NCI-H82 treated with DMSO at 0.1 percent for 48 hours (cell line): ENCODE data around the gene SLPI.

Experiments used
- DNase-seq: peaks from one replicate; lab custom pipeline; 2025; ENCODE audit not compliant: unreplicated experiment; lab: John Stamatoyannopoulos, UW

SLPI gene

DNA sequence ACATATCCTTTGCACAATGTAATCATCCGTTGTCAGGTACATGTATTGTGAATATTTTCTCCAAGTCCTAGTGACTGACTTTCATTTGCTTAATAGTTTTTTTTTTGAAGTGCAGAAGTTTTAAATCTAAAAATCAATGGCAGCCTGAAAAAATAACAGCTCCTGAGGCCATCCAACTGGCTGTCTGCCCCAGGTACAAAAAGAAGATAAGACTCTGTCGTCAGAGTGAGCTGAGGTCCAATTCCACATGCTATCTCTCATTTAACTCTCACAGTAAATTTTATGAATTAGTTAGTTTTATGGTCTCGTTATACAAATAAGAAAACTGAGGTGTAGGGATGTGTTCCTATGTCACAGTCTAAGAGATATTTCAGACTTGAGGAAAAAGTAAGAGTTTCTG is 21.0 kb upstream of the SLPI start:
- no peak for DNase-seq

DNA sequence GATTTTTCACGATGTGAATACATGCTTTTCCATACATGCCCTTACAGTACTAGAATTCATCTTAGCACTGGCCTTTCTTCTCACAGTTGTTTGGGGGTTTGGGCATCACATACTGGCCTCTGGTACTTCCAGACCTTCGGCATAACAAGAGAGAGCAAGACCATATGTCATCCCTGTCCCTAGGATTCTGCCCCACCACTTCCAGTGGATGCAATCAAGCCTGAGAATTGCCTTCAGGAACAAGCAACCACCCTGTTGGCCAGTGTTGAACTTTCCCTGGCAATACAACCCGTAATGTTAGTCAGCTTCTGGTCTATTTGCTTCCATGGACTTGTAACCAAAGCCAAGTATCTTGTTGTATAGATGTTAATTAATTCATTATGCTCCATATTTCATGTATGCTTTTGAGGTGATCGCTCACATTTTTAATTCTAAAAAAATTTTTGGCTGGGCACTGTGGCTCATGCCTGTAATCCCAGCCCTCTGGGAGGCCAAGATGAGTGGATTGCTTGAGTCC is 15.4 kb upstream of the SLPI start:
- no peak for DNase-seq

DNA sequence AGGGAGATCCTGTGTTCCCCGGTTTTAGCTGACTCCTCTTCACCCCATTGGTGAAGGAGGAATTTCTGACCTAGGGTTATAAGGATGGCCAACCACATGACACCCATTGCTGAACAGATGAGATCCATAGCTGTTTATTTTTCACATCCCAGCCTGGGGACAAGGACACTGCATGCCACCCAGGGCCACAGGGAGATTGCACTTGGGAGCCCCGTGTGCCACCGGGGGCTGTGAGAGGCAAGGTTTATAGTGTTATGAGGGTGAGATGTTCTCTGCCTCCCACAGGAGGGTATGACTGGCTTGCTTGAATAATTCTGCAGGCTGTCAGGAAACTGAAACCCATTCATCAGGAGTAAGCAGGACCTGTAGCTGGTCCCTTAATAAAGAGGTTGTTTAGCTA is 14.7 kb upstream of the SLPI start:
- DNase-seq: no peak

DNA sequence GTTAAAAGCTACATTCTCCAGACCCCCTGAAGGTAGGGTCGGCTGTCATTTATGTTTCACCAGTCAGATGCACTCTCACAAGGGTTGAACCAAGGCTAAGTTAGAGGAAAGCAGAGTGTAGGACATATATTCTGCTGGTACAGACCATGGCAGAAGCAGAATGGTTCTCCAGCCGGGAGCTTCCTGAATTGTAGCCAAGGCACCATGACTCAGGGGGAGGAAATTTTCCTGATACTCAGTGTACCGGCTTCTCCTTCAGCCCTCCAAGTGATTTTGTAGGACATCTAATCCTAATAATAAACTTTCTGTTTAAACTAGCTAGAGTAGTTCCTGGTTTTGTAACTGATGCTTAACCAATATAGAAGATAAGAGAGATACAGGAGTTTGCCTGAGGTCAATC is 14.2 kb upstream of the SLPI start:
- DNase-seq: no peak

DNA sequence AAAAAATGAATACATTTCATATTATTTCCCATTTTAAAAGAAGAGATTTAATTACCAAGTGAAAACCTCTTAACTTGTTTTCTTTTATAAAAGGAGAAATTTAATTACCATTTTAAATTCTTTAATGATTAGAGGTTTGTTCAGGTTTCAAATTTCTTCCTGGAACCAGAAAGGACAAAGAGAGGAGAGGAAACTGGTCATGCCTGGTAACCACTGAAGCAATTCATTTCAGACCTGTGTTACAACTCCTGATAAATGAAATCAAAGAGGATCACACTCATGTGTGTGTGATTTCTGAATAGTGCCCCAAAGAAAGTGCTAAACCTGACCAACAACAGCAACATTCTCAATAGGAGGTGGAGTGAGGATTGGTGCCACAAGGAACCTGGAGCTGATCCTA is 12.6 kb upstream of the SLPI start:
- DNase-seq: no peak

DNA sequence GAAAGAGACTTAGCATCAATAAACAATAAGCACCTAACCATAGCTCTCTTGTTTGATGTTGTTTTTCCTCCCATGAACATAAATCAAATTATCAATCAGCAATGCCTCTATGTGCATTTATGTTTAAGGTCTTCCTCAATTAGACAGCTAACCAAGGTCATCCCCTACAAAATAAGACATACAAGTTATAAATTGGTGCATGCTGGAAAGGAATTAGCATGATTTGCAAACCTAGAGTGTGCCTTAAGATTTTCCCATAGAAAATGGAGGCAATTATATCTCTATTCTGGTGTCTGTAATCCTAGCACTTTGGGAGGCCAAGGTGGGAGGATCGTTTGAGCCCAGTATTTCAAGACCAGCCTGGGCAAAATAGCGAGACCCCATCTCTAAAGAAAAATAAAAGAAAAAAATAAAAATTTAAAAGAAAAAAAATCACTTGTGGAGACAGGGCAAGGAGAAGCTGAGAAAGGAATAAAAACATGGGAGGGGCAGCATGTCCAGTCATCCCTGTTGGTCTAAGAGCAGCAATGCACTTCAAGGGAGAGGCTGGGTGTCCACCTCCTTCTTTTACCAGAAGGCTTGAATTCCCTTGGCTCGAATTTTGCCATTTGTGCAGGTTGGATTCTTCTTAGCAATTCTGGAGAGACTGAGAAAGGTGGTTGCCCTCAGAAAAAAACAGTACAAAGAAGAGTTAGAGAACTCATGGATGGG is 9.3 kb upstream of the SLPI start:
- DNase-seq: no peak

DNA sequence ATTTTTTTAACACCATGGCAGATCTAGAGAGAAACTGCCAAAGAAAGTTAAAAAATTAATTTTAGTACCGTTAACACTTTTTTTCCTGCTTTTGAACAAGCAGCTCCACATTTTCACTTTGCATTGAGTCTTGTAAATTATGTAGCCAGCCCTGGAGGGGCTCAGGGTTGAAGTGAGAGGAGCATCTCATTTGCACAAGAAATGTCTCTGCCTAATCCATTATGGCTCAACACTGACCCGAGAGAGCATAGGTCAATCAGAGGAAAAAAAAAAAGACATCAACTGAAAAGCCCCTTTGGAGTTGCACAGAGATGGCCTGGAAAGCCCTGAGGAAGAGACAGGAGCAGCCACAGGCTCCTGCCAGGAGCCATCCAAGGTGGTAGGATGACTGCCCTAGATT is 4.3 kb upstream of the SLPI start:
- DNase-seq: no peak

DNA sequence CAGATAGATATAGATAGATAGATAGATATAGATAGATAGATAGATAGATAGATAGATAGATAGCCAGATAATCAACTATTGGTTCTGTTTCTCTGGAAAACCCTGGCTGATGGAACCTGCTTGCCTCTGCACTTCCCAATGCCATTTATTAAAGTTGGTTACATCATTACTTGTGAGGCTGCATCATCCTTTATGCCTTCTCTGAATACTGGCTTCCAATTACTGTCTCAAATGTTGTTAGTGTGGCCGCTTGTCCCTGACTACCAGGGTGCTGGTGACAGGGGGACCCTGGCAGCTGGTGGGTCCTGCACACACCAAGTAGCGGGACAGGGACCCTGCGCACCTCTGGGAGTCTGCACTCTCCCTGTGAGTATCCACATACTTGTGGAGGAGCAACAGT is 3.9 kb upstream of the SLPI start:
- DNase-seq: no peak

DNA sequence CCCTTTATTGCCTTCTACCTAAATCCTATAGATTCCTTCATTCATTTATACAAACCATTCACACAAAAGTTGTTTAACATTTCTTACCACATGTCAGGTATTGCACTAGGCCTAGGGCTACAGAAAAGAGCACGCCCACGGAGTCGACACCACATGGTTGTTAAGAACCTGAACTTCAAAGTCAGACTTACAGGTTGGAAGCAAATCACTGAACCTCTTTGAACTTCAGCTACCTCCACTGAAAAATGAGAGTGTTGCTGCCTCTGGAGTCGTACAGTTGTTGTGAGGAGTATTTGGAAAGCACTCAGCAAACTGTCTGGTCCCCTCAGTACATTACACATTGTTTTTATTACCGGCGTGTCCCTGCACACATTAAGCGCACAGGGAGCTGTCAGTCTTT is 3.3 kb upstream of the SLPI start:
- no peak for DNase-seq

DNA sequence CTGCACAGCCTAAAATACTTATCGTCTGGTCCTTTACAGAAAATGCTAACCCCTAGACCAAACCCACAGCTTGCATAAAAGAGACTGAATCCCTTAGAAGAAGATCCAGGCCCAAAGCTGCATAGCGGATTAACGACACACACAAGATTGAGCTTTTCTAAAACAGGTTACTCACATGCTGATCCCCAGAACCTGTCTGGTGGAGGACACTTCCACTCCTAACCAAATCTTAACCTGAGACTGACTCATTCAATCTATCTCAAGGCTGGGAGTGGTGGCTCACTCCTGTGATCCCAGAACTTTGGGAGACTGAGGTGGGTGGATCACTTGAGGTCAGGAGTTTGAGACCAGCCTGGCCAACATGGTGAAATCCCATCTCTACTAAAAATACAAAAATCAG is 2.8 kb upstream of the SLPI start:
- DNase-seq: no peak

DNA sequence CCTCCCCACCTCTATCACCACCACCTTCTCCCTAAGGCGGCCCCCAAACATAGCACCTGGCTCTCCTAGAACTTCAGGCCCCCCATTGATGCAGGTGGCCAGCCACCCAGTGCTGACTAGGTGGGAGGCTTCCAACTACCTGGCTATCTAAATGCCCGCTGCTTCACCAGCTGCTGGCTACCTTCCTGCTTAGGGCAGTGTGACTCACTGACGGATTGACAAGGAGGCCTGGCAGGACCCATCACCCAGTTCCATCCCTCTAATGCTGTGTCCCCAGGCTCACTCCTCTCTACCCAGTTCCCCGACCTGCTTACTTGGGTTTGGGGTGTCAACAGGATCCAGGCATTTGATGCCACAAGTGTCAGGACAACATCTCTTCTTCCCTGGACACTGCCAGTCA is 1.1 kb downstream of the SLPI start:
- DNase-seq: no peak

DNA sequence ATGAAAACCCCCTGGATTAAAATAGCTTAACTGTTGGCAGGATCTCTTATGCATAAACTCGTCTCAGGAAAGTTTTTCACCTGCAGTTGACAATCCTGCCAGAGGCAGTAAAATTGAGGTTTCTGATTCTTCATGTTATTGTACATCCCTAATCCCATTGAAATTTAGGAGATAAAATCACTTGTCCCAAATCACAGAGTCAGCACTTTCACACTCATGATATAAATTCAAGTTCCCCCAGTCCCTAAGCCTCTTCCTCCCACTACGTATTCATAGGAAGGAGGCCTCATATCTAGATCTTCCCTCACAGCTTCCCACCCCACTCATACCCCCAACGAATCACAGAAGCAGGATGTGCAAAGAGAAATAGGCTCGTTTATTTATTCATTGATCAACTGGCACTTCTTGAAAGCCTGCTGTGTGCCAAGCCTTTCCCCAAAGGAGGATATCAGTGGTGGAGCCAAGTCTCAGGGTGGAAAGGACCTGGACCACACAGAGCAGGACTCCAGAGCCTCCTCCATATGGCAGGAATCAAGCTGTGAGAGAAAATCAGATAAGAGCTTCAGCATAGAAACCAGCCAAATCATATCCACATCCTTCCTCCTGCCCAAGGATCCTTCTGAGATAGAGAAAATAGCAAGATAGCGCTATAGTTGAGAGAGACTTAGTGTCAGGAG is 2.3 kb downstream of the SLPI start:
- DNase-seq: no peak

DNA sequence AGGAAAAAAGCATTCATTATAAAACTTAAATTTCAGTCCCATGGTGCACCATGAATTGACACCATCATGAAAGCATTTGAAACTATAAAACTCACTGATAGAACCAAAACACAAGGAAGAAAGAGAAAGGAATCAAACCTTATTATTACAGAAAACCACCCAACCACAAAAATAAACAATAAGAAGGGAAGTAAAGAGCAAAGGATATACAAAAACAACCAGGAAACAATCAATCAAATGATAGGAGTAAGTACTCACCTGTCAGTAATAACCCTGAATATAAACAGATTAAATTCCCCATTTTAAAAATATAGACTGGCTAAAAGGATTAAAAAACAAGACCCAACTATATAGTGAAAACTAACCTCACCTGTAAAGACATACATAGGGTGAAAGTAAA is 5.8 kb downstream of the SLPI start:
- DNase-seq: no peak

DNA sequence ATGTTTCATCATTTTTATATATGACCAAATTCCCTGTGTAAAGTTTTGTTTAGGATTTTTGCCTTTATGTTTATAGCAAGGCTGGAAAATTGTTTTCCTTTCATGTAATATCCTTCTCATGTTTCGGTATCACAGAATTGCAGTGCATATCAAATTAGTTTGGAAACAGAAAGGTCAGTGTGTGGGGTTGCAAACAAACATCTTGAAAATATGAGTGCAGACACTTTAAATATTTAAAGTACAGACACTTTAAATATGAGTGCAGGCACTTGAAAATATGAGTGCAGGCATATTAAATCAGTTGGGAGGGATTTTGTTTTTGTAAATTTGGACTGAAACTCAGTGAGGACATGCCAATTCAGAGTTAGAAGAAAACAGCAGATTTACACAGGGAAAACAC is 6.5 kb downstream of the SLPI start:
- DNase-seq: no peak

DNA sequence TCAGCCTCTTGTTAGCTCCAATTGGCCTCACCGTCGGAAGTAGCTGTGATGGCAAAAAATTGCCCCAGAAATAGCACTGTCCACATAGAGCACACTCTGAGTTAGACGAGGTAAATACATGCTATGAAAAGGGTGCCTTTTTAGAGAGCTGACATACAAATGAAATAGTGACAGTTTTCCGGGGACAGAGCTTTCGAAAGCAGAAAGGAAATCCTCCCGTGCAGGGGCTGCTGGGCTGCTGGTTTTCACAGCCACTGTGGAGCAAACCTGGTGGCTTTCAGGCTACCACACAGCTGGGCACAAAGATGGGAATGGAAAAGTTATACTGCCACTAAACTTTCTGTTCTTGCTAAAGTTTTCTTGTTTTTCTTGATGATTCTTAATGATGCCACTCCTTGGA is 8.3 kb downstream of the SLPI start:
- no peak for DNase-seq

DNA sequence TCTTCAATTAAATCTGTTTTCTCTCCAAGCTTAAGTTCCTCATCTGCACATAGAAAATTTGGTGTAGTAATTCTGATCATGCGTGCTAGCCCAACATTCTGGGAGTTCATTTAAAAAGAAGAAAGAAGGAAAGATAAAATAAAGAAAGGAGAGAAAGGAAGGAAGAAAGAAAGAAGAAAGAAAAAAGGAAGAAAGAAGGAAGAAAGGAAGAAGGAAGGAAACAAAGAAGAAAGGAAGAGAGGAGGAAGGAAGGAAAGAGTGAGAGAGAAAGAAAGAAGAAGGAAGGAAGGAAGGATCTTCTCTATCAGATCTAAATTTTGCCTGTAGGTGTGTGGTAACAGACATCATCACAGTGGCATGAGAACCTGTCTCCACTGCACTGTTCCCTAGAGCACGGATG is 16.2 kb downstream of the SLPI start:
- no peak for DNase-seq

DNA sequence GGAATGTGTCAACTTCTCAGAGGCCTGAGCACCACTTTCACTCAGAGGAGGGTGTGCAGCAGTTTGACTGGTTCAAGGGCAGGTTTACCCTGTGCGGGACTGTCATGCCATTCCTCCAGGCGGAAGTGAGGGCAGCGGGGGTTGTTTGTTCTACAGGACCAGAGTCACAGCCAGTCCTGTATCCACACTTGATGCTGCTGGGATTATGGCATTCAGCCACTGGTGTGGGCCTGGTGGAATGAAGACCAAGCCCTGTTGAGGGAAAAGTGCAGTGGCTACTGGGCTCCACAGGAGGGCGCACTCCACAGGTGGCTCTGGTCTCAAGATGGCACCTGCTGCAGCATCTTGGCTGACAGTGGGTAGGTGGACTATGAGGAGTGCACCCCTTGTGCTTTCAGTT is 18.4 kb downstream of the SLPI start:
- no peak for DNase-seq

DNA sequence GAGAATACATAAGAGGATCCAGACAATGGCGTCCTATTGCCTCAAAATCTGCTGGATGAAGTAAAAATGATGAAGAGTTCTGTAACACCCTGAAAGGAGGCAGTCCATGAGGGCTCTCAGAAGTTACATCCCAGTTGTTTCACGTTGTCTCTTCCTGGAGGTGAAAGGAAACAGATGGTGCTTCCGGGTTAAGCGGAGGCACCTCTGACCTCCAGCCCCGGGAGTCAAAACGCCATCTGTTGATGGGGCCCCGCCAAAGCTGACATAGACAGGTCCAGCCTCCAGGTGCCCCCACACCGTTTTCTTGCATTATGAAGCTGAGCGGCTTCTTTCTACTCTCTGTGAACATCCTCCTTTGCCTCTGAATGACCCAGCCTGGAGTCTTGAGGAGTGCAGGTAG is 23.7 kb downstream of the SLPI start:
- DNase-seq: no peak

DNA sequence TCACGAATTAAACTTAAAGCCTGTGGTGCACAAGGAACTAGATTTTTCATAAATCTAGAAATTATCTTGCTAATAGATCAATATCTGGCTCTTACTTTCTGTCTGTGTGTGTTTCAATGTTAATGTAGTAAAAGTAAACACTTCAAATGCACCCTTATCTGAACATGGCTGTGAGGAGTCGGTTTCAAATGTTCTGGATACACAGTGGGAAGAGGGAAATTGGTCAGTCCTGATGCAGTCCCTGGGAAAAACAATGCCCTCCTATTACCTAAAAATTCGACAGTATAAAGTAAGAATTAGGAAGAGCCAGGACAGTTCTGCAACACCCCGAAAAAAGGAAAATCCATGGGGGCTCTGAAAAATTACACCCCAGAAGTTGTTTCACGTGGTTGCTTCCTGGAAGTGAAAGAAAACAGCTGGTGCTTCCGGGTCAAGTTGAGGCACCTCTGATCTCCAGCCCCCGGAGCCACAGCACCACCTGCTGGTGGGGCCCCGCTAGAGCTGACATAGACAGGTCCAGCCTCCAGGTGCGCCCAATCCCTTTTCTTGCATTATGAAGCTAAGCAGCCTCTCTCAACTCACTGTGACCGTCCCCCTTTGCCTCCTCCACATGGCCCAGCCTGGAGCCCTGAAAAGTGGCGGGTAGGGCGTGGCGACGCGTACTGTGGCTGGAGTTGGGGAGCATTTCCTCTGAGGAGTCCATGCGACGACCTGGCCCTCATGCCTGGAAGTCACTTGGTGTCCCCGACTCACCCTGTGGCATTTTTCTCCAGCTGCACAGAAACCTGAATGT is 24.9 kb downstream of the SLPI start:
- no peak for DNase-seq

DNA sequence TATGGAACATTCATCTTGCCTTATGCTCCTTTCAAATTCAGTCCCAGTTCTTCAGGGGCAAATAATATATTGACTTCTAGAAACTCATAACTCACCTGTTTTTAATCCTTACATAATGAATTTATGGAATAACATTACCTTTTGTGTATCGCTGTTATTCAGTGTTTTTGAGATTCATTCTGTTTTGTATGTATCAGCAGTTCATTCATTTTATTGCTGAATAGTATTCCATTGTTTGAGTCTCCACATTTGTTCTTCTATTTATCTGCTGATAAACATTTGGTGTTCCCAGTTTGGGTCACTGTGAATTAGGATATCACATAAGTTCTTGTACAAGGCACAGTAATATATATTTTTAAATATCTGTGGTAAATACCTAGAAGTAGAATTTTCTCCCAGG is 28.1 kb downstream of the SLPI start:
- DNase-seq: no peak

DNA sequence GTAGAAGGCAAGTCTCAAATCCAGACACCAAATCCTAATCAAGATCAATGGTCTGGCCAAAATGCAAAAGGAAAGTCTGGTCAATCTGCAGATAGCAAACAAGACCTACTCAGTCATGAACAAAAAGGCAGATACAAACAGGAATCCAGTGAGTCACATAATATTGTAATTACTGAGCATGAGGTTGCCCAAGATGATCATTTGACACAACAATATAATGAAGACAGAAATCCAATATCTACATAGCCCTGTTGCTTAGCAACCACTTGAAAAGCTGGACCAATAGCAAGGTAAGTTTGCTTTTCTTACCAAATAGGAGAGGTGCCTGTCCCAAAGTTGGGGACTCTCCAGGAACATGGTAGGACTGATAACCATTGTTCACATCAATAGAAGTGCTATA is 31.2 kb downstream of the SLPI start:
- no peak for DNase-seq

DNA sequence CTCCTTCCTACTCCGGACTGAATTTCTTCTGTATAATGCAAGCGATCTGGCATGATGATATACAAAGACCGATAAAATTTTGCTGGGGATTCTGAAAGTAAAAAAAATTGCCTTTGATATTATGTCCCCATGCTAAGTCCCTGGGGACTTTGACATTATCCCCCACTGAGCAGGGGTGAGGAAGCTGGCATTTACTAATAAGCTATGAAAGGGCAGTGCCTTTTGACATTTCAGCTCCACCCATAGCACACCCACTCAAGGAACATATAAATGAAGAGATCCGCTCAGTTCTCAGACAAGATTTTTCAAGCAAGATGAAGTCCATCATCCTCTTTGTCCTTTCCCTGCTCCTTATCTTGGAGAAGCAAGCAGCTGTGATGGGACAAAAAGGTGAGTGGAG is 33.3 kb downstream of the SLPI start, which contains the start of gene SEMG2:
Gene SEMG2, plus strand, starts transcription at position 298 of the 400 bp plus-strand sequence. Its CDS starts 17 bp downstream, at position 315.
- no peak for DNase-seq
